Hematopoietic multipotent progenitor cell treated with erythropoietin and hydrocortisone succinate and interleukin-3 and kit ligand, for 17 days (in vitro differentiated cells): ENCODE measurements around the gene TEKT3.
A peak's percentile ranks its signal among the peaks of the same experiment; 100 is the strongest.

Source experiments
- DNase-seq: peaks from one replicate; pipeline ENCODE4 v3.0.0-alpha.2; 2015; ENCODE audit warnings: low spot score

TEKT3 gene

GRCh38 chr17:15265131-15265530 is 76.3 kb downstream of the TEKT3 start, which contains the start of gene PMP22:
PMP22 (minus strand) TSS chr17:15265326; CDS start chr17:15260727, 4,599 bp downstream.
- DNase-seq = no peak

GRCh38 chr17:15264542-15264941 is 76.9 kb downstream of the TEKT3 start:
- DNase-seq = no peak

- no peak for DNase-seq
Observed at GRCh38 chr17:15263680-15264079, 77.7 kb downstream of the TEKT3 start.

GRCh38 chr17:15263206-15263579 is 78.2 kb downstream of the TEKT3 start:
- DNase-seq = no peak

- peak; percentile 64 for DNase-seq
Observed at GRCh38 chr17:15262291-15263205, 78.8 kb downstream of the TEKT3 start.

DNA sequence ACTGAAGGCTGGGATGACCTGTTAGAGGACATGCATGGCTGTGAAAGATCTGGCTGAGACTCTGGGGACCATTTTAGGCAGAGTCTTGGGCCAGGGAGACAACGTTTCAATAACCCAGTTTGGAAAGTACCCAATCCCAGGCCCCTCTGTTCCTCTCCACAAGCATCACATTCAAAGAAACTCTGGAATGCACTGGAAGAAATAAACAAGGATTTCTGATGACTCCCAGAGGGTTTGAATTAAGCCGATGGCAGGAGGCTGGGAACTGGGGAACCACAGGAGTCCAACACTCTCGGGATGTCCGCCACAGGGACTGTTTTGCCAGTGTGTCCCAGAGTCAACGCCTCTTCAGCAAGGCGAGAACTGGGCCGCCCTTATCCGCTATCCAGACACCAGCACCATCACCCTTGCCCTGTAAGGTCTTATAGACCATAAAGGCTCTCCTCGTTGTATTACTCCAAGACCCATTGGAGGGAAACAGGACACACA is 79.6 kb downstream of the TEKT3 start:
- DNase-seq = no peak

GRCh38 chr17:15261258-15261801 is 80.1 kb downstream of the TEKT3 start:
- DNase-seq = no peak

DNA sequence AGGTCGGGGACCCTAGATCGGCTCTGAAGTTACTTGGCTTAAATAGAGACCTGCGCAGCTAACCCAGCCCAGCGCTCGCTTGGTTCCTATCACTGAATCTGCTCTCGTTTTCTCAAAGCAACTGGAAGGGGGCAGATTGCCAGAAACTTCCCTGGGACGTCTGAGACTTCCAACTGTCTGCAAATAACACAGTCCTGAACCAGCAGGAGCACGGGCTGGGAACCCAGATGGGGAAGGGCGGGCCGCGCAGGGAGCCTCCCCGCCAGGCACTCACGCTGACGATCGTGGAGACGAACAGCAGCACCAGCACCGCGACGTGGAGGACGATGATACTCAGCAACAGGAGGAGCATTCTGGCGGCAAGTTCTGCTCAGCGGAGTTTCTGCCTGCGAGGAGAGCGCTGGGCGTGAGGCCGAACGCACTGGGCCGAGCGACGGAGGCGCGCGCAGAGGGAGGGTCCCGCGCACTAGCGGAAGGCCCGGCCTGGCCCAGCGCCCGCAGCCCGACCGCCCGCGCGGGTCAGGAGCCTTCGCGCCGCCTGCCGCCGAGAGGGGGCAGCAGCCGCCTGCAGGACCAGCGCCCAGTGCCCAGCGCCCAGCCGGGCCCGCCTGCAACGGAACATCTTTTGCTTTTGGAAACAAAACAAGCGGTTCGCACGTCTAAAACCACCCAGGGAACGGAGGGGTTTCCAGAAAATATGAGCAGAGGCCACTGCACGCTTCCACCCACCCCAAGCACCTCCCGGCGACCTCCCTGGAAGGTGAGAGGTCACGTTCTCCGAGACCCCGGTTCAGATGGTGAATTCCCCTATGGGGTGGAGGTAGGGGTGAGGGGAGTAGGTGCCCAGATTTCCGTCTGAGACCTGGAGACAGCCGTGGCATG is 80.8 kb downstream of the TEKT3 start:
- peak; percentile 64 for DNase-seq

DNA sequence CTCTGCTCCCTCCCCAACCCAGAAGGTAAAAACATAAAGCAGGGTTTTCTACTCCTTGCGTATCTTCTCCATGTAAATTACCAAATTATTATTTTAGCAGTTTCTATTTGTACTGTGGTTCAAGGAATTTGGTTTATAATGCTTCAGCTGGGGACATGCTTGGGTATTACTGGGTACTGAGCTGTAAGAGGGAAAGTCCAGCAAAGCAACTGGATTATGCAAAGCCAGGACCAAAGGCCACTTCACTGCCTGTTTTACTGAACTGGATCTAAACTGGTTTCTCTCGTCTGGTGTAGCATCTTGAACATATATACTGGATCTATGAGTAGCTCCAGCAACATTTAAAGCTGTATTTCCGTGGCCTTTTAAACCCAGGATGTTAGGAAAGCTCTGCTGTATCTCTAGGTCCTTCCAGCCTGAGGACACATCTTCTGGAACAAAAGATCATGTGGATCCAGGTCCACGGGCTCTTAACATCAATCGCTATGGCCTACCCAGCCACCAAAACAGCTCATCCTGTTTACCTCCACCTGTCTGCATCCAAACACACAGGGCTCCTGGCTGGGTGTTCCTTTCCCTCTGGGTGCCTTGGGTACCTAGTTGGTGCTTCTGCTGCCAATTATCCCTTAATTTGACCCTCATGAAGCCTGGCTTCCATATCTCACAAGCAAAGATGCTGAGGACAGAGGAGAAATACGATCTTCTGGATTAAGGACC is 83.4 kb downstream of the TEKT3 start:
- DNase-seq = no peak

DNA sequence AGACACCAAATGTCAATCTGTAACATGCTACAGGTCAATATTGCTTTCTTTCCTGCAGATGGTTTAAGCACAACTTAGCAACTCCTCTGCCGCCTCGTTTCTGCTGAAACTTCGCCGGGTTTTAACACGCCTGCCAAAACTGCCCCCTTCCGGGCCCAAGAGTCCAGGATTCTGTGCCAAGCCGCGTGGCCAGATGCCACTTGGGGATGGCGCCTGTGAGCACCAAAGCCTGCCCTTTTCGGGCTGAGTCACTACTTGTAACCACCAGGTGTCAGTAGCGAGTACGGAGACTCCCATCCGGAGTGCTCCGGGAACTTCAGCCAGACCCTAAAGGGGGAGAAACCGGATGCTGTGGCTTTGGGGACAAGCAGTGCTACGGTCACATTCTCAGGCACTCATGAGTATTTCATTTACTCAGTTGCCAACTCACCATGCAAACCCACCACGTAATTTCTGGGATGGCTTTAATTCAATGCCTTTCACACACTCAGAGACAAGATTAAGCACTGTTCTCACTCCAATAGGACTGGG is 84.1 kb downstream of the TEKT3 start:
- peak; percentile 76 for DNase-seq

- no peak for DNase-seq
Observed at GRCh38 chr17:15256689-15257088, 84.7 kb downstream of the TEKT3 start.

GRCh38 chr17:15255713-15256454 is 85.5 kb downstream of the TEKT3 start:
- no peak for DNase-seq
